A172 (cell line): ENCODE results near the gene PNMT. TPM values are rescaled to one million over a fixed set of nuclear protein-coding genes. Genes with fewer than 3 reads are reported as not detected.

ENCODE experiments used
- DNase-seq: peaks from one replicate; pipeline ENCODE4 v3.0.0-alpha.2; 2015; ENCODE audit warnings: low spot score
- total RNA-seq: library from RNA; depleted of rRNA; stranded (reverse); fragments of >200 nt; shearing (Covaris generic); gene quantifications from 2 replicates; pipeline ENCODE4 v1.2.3, GENCODE V29; 2014

PNMT gene
- total RNA-seq, 1 experiment from 2014 or later, result not detected

DNA sequence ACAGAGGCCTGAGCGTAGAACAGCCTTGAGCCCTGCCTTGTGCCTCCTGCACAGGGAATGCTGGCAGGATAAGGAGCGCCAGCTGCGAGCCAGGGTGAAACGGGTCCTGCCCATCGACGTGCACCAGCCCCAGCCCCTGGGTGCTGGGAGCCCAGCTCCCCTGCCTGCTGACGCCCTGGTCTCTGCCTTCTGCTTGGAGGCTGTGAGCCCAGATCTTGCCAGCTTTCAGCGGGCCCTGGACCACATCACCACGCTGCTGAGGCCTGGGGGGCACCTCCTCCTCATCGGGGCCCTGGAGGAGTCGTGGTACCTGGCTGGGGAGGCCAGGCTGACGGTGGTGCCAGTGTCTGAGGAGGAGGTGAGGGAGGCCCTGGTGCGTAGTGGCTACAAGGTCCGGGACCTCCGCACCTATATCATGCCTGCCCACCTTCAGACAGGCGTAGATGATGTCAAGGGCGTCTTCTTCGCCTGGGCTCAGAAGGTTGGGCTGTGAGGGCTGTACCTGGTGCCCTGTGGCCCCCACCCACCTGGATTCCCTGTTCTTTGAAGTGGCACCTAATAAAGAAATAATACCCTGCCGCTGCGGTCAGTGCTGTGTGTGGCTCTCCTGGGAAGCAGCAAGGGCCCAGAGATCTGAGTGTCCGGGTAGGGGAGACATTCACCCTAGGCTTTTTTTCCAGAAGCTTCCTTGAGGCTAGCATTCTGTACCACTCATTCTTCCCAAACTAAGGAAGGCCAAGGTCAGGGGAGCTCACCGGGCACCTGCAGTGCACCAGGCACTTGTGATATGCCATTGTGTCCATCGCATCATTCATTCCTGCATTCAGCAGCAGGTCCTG is 1.9 kb downstream of the PNMT start:
- DNase-seq, result no peak

- no peak for DNase-seq
These were observed 2.5 kb downstream of the PNMT start for GRCh38 chr17:39670746-39671145.

DNA sequence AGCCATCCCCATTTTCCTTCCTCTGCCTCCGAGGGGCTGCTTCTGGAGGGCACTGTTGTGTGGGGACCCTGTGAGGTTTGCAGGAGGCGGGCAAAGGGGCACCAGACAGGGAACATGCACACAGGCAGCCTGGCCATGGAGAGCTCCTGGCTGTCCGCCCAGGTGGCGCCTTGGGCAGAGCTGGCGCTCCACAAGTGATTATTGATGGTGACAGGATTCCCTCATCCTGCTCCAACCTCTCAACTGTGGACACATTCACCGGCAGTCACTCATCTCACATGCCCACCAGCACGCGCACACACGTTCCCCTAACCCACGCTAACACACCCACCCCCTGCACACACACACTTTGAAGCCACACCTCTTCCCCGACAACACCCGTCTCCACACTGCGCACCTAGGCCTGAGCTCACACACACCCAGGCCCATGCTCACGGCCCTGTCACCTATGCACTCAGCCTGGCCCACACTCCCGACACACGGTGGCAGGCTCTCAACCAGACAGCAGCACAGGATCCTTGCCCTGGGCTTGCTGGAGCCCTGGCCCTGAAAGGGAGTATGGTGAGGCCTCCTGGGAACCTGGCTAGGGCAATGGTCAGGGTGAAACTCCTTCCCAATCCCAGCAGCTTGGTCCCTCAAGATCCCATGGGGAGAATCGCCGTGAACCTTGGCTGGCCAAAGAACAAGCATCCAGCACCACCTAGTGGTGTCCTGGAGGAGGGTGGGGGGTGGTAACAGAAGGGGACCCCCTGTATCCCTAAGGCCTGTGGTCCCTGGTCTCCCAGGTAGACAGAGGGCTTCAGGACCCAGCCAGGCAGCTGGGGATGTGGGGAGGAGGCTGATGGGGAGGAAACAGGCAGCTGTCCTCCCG is 3.6 kb downstream of the PNMT start:
- peak; percentile 53 for DNase-seq

DNA sequence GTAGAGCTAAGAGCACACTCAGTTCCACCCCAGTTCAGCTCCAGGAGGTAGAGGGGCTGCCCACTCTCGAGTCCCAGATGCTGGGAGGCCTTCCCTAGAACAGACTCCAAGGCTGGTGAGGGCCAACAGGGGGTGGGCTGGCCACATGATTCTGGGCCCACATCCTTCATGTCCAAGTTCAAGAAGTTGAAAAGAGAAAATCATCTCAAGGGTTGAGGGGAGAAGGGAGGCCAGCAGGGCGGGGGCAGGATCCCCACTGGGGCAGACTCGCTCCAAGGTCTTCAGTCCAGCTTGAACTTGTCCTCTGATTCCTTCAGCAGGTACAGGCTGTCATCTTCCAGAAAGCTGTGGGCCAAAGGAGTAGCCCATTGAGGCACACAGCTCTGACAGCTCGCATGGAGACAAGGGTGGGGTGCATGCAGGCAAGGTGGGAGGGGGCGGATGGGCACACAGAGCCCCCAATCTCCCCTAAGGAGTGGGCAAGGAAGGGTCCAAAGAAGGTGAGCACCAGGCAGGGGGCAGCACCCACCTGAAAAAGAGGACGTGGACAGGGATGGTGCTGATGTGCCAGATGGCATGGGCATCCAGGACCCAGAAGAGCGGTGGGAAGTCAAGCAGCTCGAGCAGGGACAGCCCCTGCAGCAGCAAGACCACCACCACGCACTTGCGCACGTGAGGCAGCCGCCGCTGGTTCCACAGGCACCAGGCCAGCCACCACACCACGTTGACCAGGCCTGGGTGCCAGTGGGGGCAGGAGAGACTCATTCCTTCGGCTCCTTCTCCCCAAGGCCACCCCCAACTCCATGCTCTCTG is 4.5 kb downstream of the PNMT start:
- DNase-seq, result no peak

DNA sequence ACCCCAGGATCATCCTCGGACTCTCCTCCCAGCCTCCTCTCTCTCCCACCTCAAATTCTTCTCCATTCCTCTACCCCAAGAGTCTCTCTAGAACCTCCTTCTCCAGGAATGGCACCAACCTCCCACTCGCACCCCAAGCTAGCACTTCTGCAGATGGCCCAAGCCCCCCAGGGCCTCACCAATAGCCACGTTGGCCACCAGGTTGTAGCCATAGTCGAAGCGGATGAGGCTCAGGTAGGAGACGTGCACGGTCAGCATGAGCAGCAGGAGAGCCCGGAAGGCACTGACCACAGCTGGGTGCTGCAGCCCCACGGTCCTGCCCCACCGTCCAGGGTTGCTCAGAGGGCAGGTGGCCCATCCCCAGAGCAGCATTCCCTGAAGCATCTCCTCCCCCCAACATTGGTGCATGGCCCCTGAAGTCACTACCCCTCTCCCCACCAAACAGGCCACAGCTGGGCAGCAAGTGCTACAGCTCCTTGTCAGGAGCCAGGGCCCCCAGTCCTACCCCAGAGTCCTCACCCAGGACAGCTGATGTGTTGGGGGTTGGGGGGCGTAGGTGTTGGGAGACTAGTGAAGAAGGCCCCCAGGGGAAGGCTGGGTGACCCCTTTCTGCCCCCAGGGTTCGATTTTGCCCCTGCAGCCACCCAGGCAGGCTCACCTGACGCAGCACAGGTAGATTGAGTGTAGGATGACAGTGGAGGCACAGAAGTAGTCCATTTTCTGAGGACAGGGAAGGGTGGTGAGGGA is 5.3 kb downstream of the PNMT start:
- DNase-seq, result no peak

DNA sequence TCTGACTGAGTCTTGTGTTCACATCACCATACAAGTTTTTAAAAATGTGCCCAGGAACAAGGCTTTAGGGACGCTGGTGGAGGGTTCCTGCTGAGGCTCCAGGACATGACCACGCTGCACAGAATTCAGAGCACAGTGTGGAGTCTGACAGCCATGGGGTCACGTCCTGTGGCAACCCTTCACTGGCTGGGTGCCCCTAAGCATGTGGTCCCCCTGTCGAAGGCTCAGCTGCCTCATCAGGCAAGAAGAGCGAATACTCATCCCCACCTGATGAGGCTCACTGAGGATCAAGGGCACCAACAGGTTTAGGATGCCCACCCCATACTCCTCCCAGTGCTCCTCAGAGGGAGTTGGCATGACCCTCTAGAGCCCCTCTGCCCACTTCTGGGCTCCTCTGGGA is 5.9 kb downstream of the PNMT start:
- no peak for DNase-seq

GRCh38 chr17:39674702-39675389 is 6.6 kb downstream of the PNMT start:
- no peak for DNase-seq

- no peak for DNase-seq
These were observed 7.3 kb downstream of the PNMT start for GRCh38 chr17:39675390-39676082.

- DNase-seq, result peak; percentile 53
These were observed 8.1 kb downstream of the PNMT start for GRCh38 chr17:39676198-39676819.

GRCh38 chr17:39677072-39677471 is 8.8 kb downstream of the PNMT start:
- DNase-seq, result no peak

DNA sequence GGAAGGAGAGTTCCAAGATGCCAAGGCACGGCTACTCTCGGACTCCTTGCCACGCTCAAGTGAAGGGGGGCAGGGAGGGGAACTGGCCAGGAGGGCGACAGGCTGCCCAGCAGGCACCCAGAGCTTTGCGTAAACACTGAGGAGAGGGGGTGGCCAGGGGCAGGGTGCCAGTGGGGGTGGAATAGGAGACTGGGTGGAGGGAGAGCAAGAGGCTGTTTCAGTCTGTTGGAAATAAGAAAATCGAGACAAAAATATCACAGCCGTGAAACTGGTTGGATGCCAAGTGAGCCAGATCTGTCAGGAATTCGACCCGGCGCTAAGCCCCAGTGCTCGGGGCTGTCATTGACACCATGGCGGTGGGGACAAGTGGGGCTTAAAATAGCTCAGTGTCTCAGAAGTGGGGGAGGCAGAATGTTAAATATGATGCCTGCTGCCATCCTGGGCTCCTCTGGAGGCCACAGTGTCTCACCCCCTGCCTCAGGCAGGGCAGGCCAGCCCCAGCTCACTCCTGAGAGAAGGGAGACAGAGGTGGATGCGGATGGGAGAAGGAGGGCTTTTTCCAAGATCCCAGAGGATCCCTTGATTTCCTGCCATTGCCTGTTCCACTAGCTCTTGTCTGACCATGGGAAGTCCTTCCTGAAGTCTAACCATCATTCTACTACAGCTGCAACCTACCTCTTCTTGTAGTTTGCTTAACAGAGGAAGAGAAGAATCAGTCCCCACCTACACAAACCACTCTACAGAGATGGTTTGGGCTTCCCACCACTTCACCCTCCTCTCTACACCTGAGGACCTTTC is 9.5 kb downstream of the PNMT start:
- DNase-seq, result no peak

DNA sequence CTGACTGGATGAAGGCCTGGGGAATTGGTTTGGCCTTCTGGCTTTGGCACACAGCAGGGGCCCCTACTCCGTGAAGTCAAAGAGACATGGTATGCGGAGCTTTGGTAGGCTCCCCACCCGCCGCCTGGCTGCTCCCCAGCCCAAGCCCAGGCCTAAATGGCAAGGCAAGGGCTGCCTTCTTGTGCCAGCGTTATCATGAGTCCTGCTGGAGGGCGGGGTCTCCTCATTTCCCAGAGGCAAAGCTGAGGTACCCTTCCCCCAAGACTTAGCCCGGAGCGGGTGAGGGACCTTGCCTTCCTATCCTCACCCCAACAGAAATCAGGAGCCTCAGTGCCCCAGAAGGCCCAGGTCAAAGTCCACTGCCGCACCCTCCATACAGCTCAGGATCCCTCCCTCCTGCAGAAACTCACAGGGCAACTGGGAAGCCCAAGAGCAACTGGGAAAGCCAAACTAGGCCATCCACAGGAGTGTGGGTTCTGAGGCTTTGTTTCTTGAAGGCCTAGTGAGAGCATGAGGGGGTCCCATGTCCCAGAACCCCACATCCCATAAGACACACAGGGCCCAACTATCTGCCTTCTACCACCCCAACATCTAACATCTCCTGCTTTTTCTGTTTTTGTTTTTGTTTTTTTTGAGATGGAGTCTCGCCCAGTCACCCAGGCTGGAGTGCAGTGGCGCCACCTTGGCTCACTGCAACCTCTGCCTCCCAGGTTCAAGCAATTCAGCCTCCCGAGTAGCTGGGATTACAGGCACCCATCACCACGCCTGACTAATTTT is 10.3 kb downstream of the PNMT start:
- no peak for DNase-seq

- no peak for DNase-seq
These were observed 11.4 kb downstream of the PNMT start for GRCh38 chr17:39679521-39680192.

- DNase-seq, result no peak
These were observed 15.2 kb downstream of the PNMT start for GRCh38 chr17:39683295-39683939.

GRCh38 chr17:39684369-39685192 is 16.3 kb downstream of the PNMT start:
- DNase-seq, result no peak

GRCh38 chr17:39687101-39687545 is 18.9 kb downstream of the PNMT start:
- no peak for DNase-seq
